Bronchial epithelial cell (primary cell): ENCODE data around the gene ZNF335. TPM values are rescaled to one million over a fixed set of nuclear protein-coding genes. Genes with fewer than 3 reads are reported as not detected.
A peak's percentile ranks its signal among the peaks of the same experiment; 100 is the strongest.

Source experiments
- DNase-seq: peaks from one replicate; pipeline ENCODE4 v3.0.0-alpha.2; 2010; ENCODE audit warnings: low read depth
- FAIRE-seq: peaks from 2 replicates; lab custom pipeline; 2011; peaks lifted over from hg19 to GRCh38; lab: Jason Lieb, UNC
- H3K27me3 ChIP-seq: 2 replicates; pipeline ENCODE4 v1.5.1; 2011; ENCODE audit warnings: low read length; ENCODE audit not compliant: control insufficient read depth, insufficient read depth
- H3K36me3 ChIP-seq: 2 replicates; pipeline ENCODE4 v1.5.1; 2011; ENCODE audit warnings: low read length; ENCODE audit not compliant: control insufficient read depth, insufficient read depth
- H3K4me3 ChIP-seq: 2 replicates; pipeline ENCODE4 v1.5.1; 2011; ENCODE audit warnings: mild to moderate bottlenecking, low read depth, low read length, control low read depth
- total RNA-seq: library from RNA; depleted of rRNA; stranded (reverse); fragments of >200 nt; gene quantifications from 2 replicates; pipeline ENCODE4 v1.2.1, GENCODE V29; 2014
- TF ChIP-seq, protein P1 (sequence below): IDR thresholded peaks from 2 replicates; pipeline ENCODE4 v1.5.1; 2011; ENCODE audit warnings: mild to moderate bottlenecking, moderate library complexity, low read length, control low read depth, inconsistent platforms; ENCODE audit not compliant: insufficient read depth, severe bottlenecking

ZNF335 gene
- total RNA-seq, 1 donor from 2014 or later = 10.3 TPM

DNA sequence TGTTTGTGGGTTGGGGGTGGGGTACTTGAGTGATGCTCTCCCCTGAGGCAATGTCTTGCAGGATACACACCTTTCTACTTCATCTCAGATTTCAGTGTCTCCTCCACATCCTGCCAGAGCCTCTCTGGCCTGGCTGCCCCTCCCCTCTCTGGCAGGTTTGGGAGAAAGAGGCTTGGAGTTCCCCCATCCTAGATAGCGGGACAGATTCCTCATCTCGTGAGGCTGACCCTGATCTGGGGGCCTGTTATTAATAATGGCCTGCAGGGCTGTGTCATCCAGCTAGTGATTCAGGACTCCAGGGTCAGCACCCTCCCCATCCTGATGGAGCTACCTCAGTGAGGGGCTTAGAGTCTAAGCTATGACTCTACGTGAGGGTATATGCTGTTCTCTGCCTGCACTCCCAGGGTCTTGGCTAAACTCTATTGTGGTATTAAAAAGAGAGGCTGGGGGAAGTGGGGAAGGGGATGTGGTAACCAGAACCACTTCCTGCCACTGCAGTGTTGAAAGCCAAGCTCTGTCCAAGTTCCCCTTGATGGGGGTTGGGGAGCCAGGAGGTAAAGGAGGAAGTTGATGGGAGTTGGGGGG lies 33.0 kb upstream of the ZNF335 start:
- H3K36me3 ChIP-seq = no peaks in the 10 kb centered on the region
- FAIRE-seq (no peak), DNase-seq (peak; percentile 78)
- H3K4me3 ChIP-seq = no peak overlapping the region
- no peaks in the 10 kb centered on the region for H3K27me3 ChIP-seq
- TF ChIP-seq, protein P1, sequence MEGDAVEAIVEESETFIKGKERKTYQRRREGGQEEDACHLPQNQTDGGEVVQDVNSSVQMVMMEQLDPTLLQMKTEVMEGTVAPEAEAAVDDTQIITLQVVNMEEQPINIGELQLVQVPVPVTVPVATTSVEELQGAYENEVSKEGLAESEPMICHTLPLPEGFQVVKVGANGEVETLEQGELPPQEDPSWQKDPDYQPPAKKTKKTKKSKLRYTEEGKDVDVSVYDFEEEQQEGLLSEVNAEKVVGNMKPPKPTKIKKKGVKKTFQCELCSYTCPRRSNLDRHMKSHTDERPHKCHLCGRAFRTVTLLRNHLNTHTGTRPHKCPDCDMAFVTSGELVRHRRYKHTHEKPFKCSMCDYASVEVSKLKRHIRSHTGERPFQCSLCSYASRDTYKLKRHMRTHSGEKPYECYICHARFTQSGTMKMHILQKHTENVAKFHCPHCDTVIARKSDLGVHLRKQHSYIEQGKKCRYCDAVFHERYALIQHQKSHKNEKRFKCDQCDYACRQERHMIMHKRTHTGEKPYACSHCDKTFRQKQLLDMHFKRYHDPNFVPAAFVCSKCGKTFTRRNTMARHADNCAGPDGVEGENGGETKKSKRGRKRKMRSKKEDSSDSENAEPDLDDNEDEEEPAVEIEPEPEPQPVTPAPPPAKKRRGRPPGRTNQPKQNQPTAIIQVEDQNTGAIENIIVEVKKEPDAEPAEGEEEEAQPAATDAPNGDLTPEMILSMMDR = no peak

GRCh38 chr20:46004187-46004586 lies 32.2 kb upstream of the ZNF335 start:
- Histone ChIP-seq H3K4me3 (no peak overlapping the region), H3K36me3 (no peaks in the 10 kb centered on the region), H3K27me3 (no peaks in the 10 kb centered on the region)
- TF ChIP-seq, protein P1 = no peak
- DNase-seq (no peak), FAIRE-seq (no peak)

GRCh38 chr20:46002008-46002407 lies 30.0 kb upstream of the ZNF335 start:
- DNase-seq (no peak), FAIRE-seq (no peak)
- no peaks in the 10 kb centered on the region for H3K27me3 ChIP-seq
- TF ChIP-seq, protein P1 = no peak
- H3K36me3 ChIP-seq = no peaks in the 10 kb centered on the region
- no peak overlapping the region for H3K4me3 ChIP-seq

DNA sequence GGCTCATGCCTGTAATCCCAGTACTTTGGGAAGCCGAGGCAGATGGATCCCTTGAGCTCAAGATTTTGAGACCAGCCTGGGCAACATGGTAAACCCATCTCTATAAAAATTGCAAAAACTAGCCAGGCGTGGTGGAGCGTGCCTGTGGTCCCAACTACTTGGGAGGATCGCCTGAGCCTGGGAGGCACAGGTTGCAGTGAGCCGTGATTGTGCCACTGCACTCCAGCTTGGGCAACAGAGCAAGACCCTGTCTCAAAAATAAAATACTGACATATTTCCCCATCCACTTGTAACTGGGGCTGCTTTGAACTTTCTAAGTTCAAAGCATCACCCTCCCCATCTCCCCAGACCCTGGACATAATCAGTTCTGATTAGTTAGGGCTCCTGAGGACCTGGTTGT lies 29.5 kb upstream of the ZNF335 start:
- no peaks in the 10 kb centered on the region for H3K27me3 ChIP-seq
- TF ChIP-seq, protein P1 = no peak
- no peak for FAIRE-seq
- no peaks in the 10 kb centered on the region for H3K36me3 ChIP-seq
- no peak for DNase-seq
- H3K4me3 ChIP-seq = no peak overlapping the region

DNA sequence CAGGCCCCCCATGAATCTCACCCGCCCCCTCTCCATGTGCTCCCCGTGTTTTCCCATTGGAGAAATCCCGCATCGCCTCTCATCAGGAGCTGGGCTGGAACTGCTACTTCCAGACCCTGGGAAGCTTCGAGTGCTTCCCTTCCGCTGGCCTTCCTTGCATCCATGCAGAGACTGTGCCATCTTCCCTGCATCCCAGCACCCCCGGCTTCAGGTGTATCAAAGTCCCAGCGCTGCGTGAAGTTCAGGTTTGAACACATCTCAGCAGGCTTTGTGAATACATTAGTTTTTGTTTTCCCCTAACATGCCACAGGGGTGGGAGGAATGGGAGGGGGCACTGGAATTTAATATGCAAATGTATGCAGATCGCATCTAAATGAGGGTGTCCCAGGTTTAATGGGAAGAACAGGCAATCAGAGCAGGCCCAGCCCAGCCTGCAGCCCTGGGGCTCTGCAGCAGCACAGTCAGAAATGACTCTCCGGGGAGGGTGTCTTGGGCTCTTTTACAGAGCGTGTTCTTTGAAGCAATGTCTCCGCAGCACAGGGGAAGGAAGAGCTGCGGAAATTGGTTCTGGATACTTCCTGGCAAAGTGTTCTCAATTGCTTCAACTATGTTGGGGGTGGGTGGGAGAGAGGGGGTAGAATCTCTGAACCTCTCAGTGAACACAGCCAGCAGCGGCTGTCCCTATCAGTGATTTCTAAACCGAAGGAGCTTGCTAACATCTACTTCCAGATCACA lies 28.4 kb upstream of the ZNF335 start:
- no peak for FAIRE-seq
- DNase-seq = no peak
- Histone ChIP-seq H3K27me3 (no peaks in the 10 kb centered on the region), H3K4me3 (no peak overlapping the region), H3K36me3 (no peaks in the 10 kb centered on the region)
- TF ChIP-seq, protein P1 = no peak
